GM21423 (cell line): ENCODE measurements around the gene CEP112.

Source experiments
- ATAC-seq: cut with Tn5 transposase; IDR thresholded peaks from one replicate; pipeline ENCODE4 v1.9.1; 2021; ENCODE audit warnings: mild to moderate bottlenecking, moderate library complexity; ENCODE audit not compliant: unreplicated experiment

CEP112 gene

GRCh38 chr17:65936013-65936412 is 255.9 kb downstream of the CEP112 start:
- no peak for ATAC-seq

GRCh38 chr17:65933290-65933689 is 258.6 kb downstream of the CEP112 start:
- ATAC-seq = no peak

- no peak for ATAC-seq
These were observed 260.4 kb downstream of the CEP112 start for GRCh38 chr17:65931246-65932149.

- no peak for ATAC-seq
These were observed 261.7 kb downstream of the CEP112 start for GRCh38 chr17:65930140-65930730.

GRCh38 chr17:65926599-65926998 is 265.3 kb downstream of the CEP112 start:
- no peak for ATAC-seq

GRCh38 chr17:65925606-65926307 is 266.2 kb downstream of the CEP112 start:
- no peak for ATAC-seq

GRCh38 chr17:65920996-65921395 is 270.9 kb downstream of the CEP112 start:
- no peak for ATAC-seq

GRCh38 chr17:65918916-65919315 is 273.0 kb downstream of the CEP112 start:
- no peak for ATAC-seq

- no peak for ATAC-seq
These were observed 273.4 kb downstream of the CEP112 start for GRCh38 chr17:65918500-65918899.

- no peak for ATAC-seq
These were observed 274.4 kb downstream of the CEP112 start for GRCh38 chr17:65917560-65917959.

GRCh38 chr17:65916425-65916824 is 275.5 kb downstream of the CEP112 start:
- ATAC-seq = no peak

GRCh38 chr17:65914784-65915342 is 277.1 kb downstream of the CEP112 start:
- ATAC-seq = peak; percentile 98

- ATAC-seq = no peak
These were observed 278.5 kb downstream of the CEP112 start for GRCh38 chr17:65913326-65913850.

- ATAC-seq = no peak
These were observed 281.1 kb downstream of the CEP112 start for GRCh38 chr17:65910836-65911235.

GRCh38 chr17:65902831-65903522 is 289.0 kb downstream of the CEP112 start:
- no peak for ATAC-seq

GRCh38 chr17:65902155-65902554 is 289.8 kb downstream of the CEP112 start:
- no peak for ATAC-seq

GRCh38 chr17:65901394-65901793 is 290.5 kb downstream of the CEP112 start:
- ATAC-seq = no peak

- ATAC-seq = no peak
These were observed 291.7 kb downstream of the CEP112 start for GRCh38 chr17:65900216-65900615.

GRCh38 chr17:65898651-65899050 is 293.3 kb downstream of the CEP112 start:
- no peak for ATAC-seq

- no peak for ATAC-seq
These were observed 295.0 kb downstream of the CEP112 start for GRCh38 chr17:65896889-65897288.

GRCh38 chr17:65895969-65896368 is 296.0 kb downstream of the CEP112 start:
- no peak for ATAC-seq
